Type B pancreatic cell (in vitro differentiated cells): Measurements from ENCODE around the gene AZIN2. TPM values are rescaled to one million over a fixed set of nuclear protein-coding genes. Genes with fewer than 3 reads are reported as not detected.

ENCODE experiments used
- DNase-seq: peaks from one replicate; pipeline ENCODE4 v3.0.0; 2021; ENCODE audit warnings: mixed read lengths; ENCODE audit not compliant: unreplicated experiment; ENCODE audit errors: extremely low spot score
- H3K27ac Mint-ChIP-seq: 2 replicates; pipeline ENCODE4 v1.8.0; 2021; ENCODE audit warnings: mild to moderate bottlenecking, mixed read lengths
- H3K27me3 Mint-ChIP-seq: 2 replicates; pipeline ENCODE4 v1.8.0; 2021; ENCODE audit warnings: mixed read lengths
- H3K36me3 Mint-ChIP-seq: 2 replicates; pipeline ENCODE4 v1.8.0; 2021; ENCODE audit warnings: mixed read lengths
- H3K4me1 Mint-ChIP-seq: one replicate; pipeline ENCODE4 v1.8.0; 2021; ENCODE audit warnings: mixed read lengths; ENCODE audit not compliant: unreplicated experiment
- H3K4me3 Mint-ChIP-seq: 2 replicates; pipeline ENCODE4 v1.8.0; 2021; ENCODE audit warnings: mild to moderate bottlenecking, mixed read lengths
- H3K9me3 Mint-ChIP-seq: 2 replicates; pipeline ENCODE4 v1.8.0; 2021; ENCODE audit warnings: mixed read lengths
- CTCF ChIP-seq: fragments of 200-600 bp; sonication (generic); conservative IDR thresholded peaks from 2 replicates; pipeline ENCODE4 v1.5.0; 2021; ENCODE audit warnings: antibody characterized with exemption, mild to moderate bottlenecking
- total RNA-seq: library from RNA; stranded (reverse); gene quantifications from 2 replicates; pipeline ENCODE4 v1.2.1, GENCODE V29; 2021; ENCODE audit warnings: low replicate concordance

AZIN2 gene
- total RNA-seq, 1 donor from 2014 or later = 8.9 TPM

GRCh38 chr1:33165209-33165608 lies 84.3 kb downstream of the AZIN2 start:
- Mint-ChIP-seq H3K4me3 (no peak overlapping the region), H3K4me1 (peaks cover 55% of the 10 kb centered on the region), H3K27ac (no peak overlapping the region), H3K9me3 (peaks cover 11% of the 10 kb centered on the region), H3K27me3 (no peaks in the 10 kb centered on the region), H3K36me3 (peaks cover 37% of the 10 kb centered on the region)
- TF ChIP-seq CTCF = no peak
- no peak for DNase-seq

- no peak for TF ChIP-seq CTCF
- Mint-ChIP-seq H3K27ac (peak overlapping the region; percentile 57), H3K27me3 (no peaks in the 10 kb centered on the region), H3K4me3 (peak overlapping the region; percentile 35), H3K36me3 (peaks cover 37% of the 10 kb centered on the region), H3K4me1 (peaks cover 54% of the 10 kb centered on the region), H3K9me3 (peaks cover 11% of the 10 kb centered on the region)
- no peak for DNase-seq
Observed at GRCh38 chr1:33165809-33166208, 84.9 kb downstream of the AZIN2 start.

- DNase-seq = no peak
- Mint-ChIP-seq H3K27me3 (no peaks in the 10 kb centered on the region), H3K9me3 (peaks cover 11% of the 10 kb centered on the region), H3K4me3 (peak overlapping the region; percentile 80), H3K27ac (peak overlapping the region; percentile 93), H3K4me1 (peaks cover 46% of the 10 kb centered on the region), H3K36me3 (peaks cover 36% of the 10 kb centered on the region)
- no peak for TF ChIP-seq CTCF
Observed at GRCh38 chr1:33167650-33168447, 86.9 kb downstream of the AZIN2 start.

- Mint-ChIP-seq H3K4me3 (peak overlapping the region; percentile 54), H3K27ac (peak overlapping the region; percentile 93), H3K36me3 (peaks cover 34% of the 10 kb centered on the region), H3K27me3 (no peaks in the 10 kb centered on the region), H3K9me3 (peaks cover 11% of the 10 kb centered on the region), H3K4me1 (peaks cover 47% of the 10 kb centered on the region)
- TF ChIP-seq CTCF = peak; percentile 21
- DNase-seq = no peak
Observed at GRCh38 chr1:33168556-33169289, 87.8 kb downstream of the AZIN2 start.

- Mint-ChIP-seq H3K9me3 (peaks cover 11% of the 10 kb centered on the region), H3K4me3 (peak overlapping the region; percentile 54), H3K36me3 (peaks cover 29% of the 10 kb centered on the region), H3K27me3 (no peaks in the 10 kb centered on the region), H3K27ac (peak overlapping the region; percentile 93), H3K4me1 (peaks cover 40% of the 10 kb centered on the region)
- DNase-seq = no peak
- no peak for TF ChIP-seq CTCF
Observed at GRCh38 chr1:33169290-33170055, 88.5 kb downstream of the AZIN2 start.
